CD14-positive monocyte (primary cell): ENCODE measurements around the gene LZTFL1. TPM values are rescaled to one million over a fixed set of nuclear protein-coding genes. Genes with fewer than 3 reads are reported as not detected.

Experiments
- DNase-seq, 3 donors: peaks; one replicate each; pipeline ENCODE4 v3.0.0-alpha.2; 2011 to 2022
- H2AFZ ChIP-seq: 2 replicates; pipeline ENCODE4 v1.6.0; 2012; ENCODE audit warnings: mild to moderate bottlenecking, low read depth, low read length, inconsistent platforms; ENCODE audit not compliant: insufficient read depth, poor library complexity, severe bottlenecking
- H3K27ac ChIP-seq, 2 donors: 1 replicate in 1 of 2; 2 replicates in 1 of 2; pipeline ENCODE4 v1.5.1; 2012 to 2013; ENCODE audit warnings: low read length in 2 of 2, control low read depth in 1 of 2, inconsistent platforms in 1 of 2, low read depth in 1 of 2, mild to moderate bottlenecking in 1 of 2
- H3K27me3 ChIP-seq, 2 donors: one replicate each; pipeline versions ENCODE4 v1.6.0 to v1.6.1; 2011 to 2013; ENCODE audit warnings: low read length in 2 of 2; ENCODE audit not compliant: control insufficient read depth in 2 of 2, insufficient read depth in 2 of 2
- H3K36me3 ChIP-seq, 2 donors: replicated peaks in 1 of 2; 1 replicate in 1 of 2; 2 replicates in 1 of 2; pipeline versions ENCODE4 v1.5.1 to v1.6.1; 2012 to 2013; ENCODE audit warnings: low read length in 2 of 2, control low read depth in 1 of 2, inconsistent platforms in 1 of 2, mild to moderate bottlenecking in 1 of 2; ENCODE audit not compliant: insufficient read depth in 2 of 2, control insufficient read depth in 1 of 2
- H3K4me1 ChIP-seq, 2 donors: 1 replicate in 1 of 2; 2 replicates in 1 of 2; pipeline versions ENCODE4 v1.5.1 to v1.6.1; 2012 to 2013; ENCODE audit warnings: low read length in 2 of 2, control low read depth in 1 of 2, inconsistent platforms in 1 of 2, mild to moderate bottlenecking in 1 of 2, moderate library complexity in 1 of 2; ENCODE audit not compliant: insufficient read depth in 2 of 2, control insufficient read depth in 1 of 2
- H3K4me2 ChIP-seq: replicated peaks from 2 replicates; pipeline ENCODE3; 2012; ENCODE audit warnings: low read length, moderate library complexity, mild to moderate bottlenecking; ENCODE audit not compliant: poor library complexity, severe bottlenecking; ENCODE audit errors: extremely low read depth
- H3K4me3 ChIP-seq, 3 experiments: fragments of 200-600 bp in 1 of 3; sonication (generic) in 1 of 3; replicated peaks in 1 of 3; 1 replicate in 2 of 3; 2 replicates in 1 of 3; pipeline ENCODE4 v1.5.1; 2011 to 2013; ENCODE audit warnings: low read length in 3 of 3, mild to moderate bottlenecking in 3 of 3, control low read depth in 2 of 3, low read depth in 2 of 3, inconsistent platforms in 1 of 3, moderate library complexity in 1 of 3
- H3K79me2 ChIP-seq: 2 replicates; pipeline ENCODE4 v1.6.0; 2012; ENCODE audit warnings: mild to moderate bottlenecking, control low read depth, inconsistent platforms, low read length, moderate library complexity; ENCODE audit not compliant: insufficient read depth
- H3K9ac ChIP-seq: 2 replicates; pipeline ENCODE4 v1.6.0; 2017; ENCODE audit warnings: low read length, mild to moderate bottlenecking; ENCODE audit not compliant: insufficient read depth, poor library complexity, severe bottlenecking
- H3K9me3 ChIP-seq, 2 donors: replicated peaks in 1 of 2; 1 replicate in 1 of 2; 2 replicates in 1 of 2; pipeline versions ENCODE4 v1.5.1 to v1.6.1; 2012 to 2013; ENCODE audit warnings: low read length in 2 of 2, control low read depth in 1 of 2; ENCODE audit not compliant: control insufficient read depth in 1 of 2, insufficient read depth in 1 of 2
- H4K20me1 ChIP-seq: 2 replicates; pipeline ENCODE4 v1.6.0; 2012; ENCODE audit warnings: mild to moderate bottlenecking, low read length, control low read depth, moderate library complexity; ENCODE audit not compliant: insufficient read depth
- H3K27ac Mint-ChIP-seq, 7 donors: one replicate each; pipeline ENCODE4 v1.8.0; 2020; ENCODE audit warnings: mild to moderate bottlenecking in 7 of 7, mixed read lengths in 7 of 7, moderate library complexity in 6 of 7, inconsistent platforms in 2 of 7
- H3K27me3 Mint-ChIP-seq, 3 donors: one replicate each; pipeline ENCODE4 v1.8.0; 2021 to 2022; ENCODE audit warnings: low read depth in 3 of 3, mild to moderate bottlenecking in 3 of 3, mixed read lengths in 3 of 3, moderate library complexity in 3 of 3, inconsistent platforms in 1 of 3
- H3K36me3 Mint-ChIP-seq, 2 donors: one replicate each; pipeline ENCODE4 v1.8.0; 2020; ENCODE audit warnings: mixed read lengths in 2 of 2, inconsistent platforms in 1 of 2, mild to moderate bottlenecking in 1 of 2
- H3K4me1 Mint-ChIP-seq: one replicate; pipeline ENCODE4 v1.8.0; 2020; ENCODE audit warnings: mild to moderate bottlenecking, mixed read lengths
- H3K4me3 Mint-ChIP-seq, 2 donors: one replicate each; pipeline ENCODE4 v1.8.0; 2020; ENCODE audit warnings: mild to moderate bottlenecking in 2 of 2, mixed read lengths in 2 of 2, moderate library complexity in 1 of 2
- H3K9me3 Mint-ChIP-seq, 7 donors: one replicate each; pipeline ENCODE4 v1.8.0; 2020 to 2022; ENCODE audit warnings: mixed read lengths in 7 of 7, mild to moderate bottlenecking in 6 of 7, moderate library complexity in 6 of 7, inconsistent platforms in 2 of 7
- CTCF ChIP-seq: fragments of 200-600 bp; IDR thresholded peaks from one replicate; pipeline ENCODE4 v1.8.0; 2022; ENCODE audit warnings: antibody characterized with exemption, mild to moderate bottlenecking
- WGBS: methylation state at CpG from one replicate; pipeline ENCODE4 v1.1.5; 2013; ENCODE audit warnings: missing lambda C conversion rate; ENCODE audit not compliant: insufficient coverage; 5-methylcytosine and 5-hydroxymethylcytosine counted together
- intact Hi-C, 2 donors: fragments of 100-400 bp; cut with micrococcal nuclease; formaldehyde crosslinking; loops; one replicate each; pipeline versions ENCODE4 v1.15.0 to v1.15.1; 2023
- polyA plus RNA-seq, 3 donors: library from polyadenylated mRNA; depleted of rRNA in 1 of 3; unstranded in 2 of 3; stranded (reverse) in 1 of 3; fragments of 300-500 nt in 2 of 3; fragments of >200 nt in 1 of 3; fragmentation: Illumina TruSeq in 2 of 3; gene quantifications; 1 replicate in 2 of 3; 2 replicates in 1 of 3; pipeline ENCODE4 v1.2.3, GENCODE V29; 2012 to 2021

LZTFL1 gene
- polyA plus RNA-seq, 3 donors = 7.3 to 10.5 (median 7.5) TPM

GRCh38 chr3:45819543-45819942 is 22.4 kb downstream of the LZTFL1 start:
- Histone ChIP-seq H3K9me3 (peaks cover 0 to 7% of the 10 kb centered on the region in 2 donors), H3K36me3 (peaks cover 0 to 4% of the 10 kb centered on the region in 2 donors), H2AFZ (no peak overlapping the region), H3K4me1 (no peaks in the 10 kb centered on the region), H3K4me3 (no peak overlapping the region), H3K27ac (no peak overlapping the region), H3K9ac (no peak overlapping the region), H4K20me1 (no peaks in the 10 kb centered on the region), H3K79me2 (no peaks in the 10 kb centered on the region), H3K27me3 (no peaks in the 10 kb centered on the region), H3K4me2 (no peak overlapping the region)
- WGBS = 94% methylated on average over 2 of the region's 2 CpGs
- no peaks in the 10 kb centered on the region for H3K4me1 Mint-ChIP-seq
- no peak overlapping the region for H3K4me3 Mint-ChIP-seq
- H3K36me3 Mint-ChIP-seq = peaks cover 4 to 13% of the 10 kb centered on the region in 2 donors
- H3K9me3 Mint-ChIP-seq = peaks cover 0 to 10% (median 4%) of the 10 kb centered on the region in 7 donors
- intact Hi-C loops = no loop called here
- H3K27ac Mint-ChIP-seq = no peak overlapping the region
- no peak for DNase-seq
- TF ChIP-seq CTCF = no peak
- H3K27me3 Mint-ChIP-seq = peaks cover 0 to under 1% (median 0%) of the 10 kb centered on the region in 3 donors

GRCh38 chr3:45817831-45818522 is 23.9 kb downstream of the LZTFL1 start:
- H3K4me3 ChIP-seq = no peak overlapping the region
- TF ChIP-seq CTCF = no peak
- Mint-ChIP-seq H3K4me1 (no peaks in the 10 kb centered on the region), H3K4me3 (no peak overlapping the region), H3K9me3 (peaks cover 0 to 10% (median 4%) of the 10 kb centered on the region in 7 donors), H3K27me3 (no peaks in the 10 kb centered on the region), H3K27ac (no peak overlapping the region), H3K36me3 (peaks cover 4 to 13% of the 10 kb centered on the region in 2 donors)
- no peaks in the 10 kb centered on the region for H4K20me1 ChIP-seq
- no peaks in the 10 kb centered on the region for H3K4me1 ChIP-seq
- H3K4me2 ChIP-seq = no peak overlapping the region
- H3K27ac ChIP-seq = no peak overlapping the region
- H3K36me3 ChIP-seq = peaks cover 0 to 4% of the 10 kb centered on the region in 2 donors
- H3K9ac ChIP-seq = no peak overlapping the region
- H3K27me3 ChIP-seq = no peaks in the 10 kb centered on the region
- no peak overlapping the region for H2AFZ ChIP-seq
- intact Hi-C loops = no loop called here
- H3K79me2 ChIP-seq = no peaks in the 10 kb centered on the region
- no peak for DNase-seq
- 64% methylated on average over 1 of the region's 4 CpGs for WGBS
- peaks cover 0 to 7% of the 10 kb centered on the region in 2 donors for H3K9me3 ChIP-seq
